Mesendoderm (in vitro differentiated cells): ENCODE results near the gene CWF19L2.

Experiments
- DNase-seq: peaks from one replicate; pipeline ENCODE4 v3.0.0; 2013
- H2AK5ac ChIP-seq: 2 replicates; pipeline ENCODE4 v1.6.1; 2013; ENCODE audit warnings: low read length, inconsistent platforms
- H2BK120ac ChIP-seq: 2 replicates; pipeline ENCODE4 v1.6.1; 2013; ENCODE audit warnings: low read depth, mild to moderate bottlenecking, low read length, moderate library complexity, mixed read lengths
- H2BK15ac ChIP-seq: replicated peaks from 2 replicates; pipeline ENCODE4 v1.6.1; 2013; ENCODE audit warnings: low read depth, mild to moderate bottlenecking, moderate library complexity
- H2BK5ac ChIP-seq: 2 replicates; pipeline ENCODE4 v1.6.1; 2013; ENCODE audit warnings: low read length, inconsistent platforms
- H3K18ac ChIP-seq: 2 replicates; pipeline ENCODE4 v1.6.1; 2013; ENCODE audit warnings: mild to moderate bottlenecking, low read length, mixed read lengths
- H3K23ac ChIP-seq: one replicate; pipeline ENCODE4 v1.6.1; 2013; ENCODE audit warnings: low read length
- H3K27ac ChIP-seq: 2 replicates; pipeline ENCODE4 v1.5.1; 2013; ENCODE audit warnings: low read depth, mild to moderate bottlenecking, inconsistent platforms, low read length, moderate library complexity
- H3K27me3 ChIP-seq: 2 replicates; pipeline ENCODE4 v1.6.1; 2013; ENCODE audit warnings: low read length, control low read depth, mild to moderate bottlenecking, inconsistent platforms; ENCODE audit not compliant: insufficient read depth, poor library complexity
- H3K36me3 ChIP-seq: 2 replicates; pipeline ENCODE4 v1.6.1; 2013; ENCODE audit warnings: low read length, inconsistent platforms; ENCODE audit not compliant: control insufficient read depth, insufficient read depth
- H3K4ac ChIP-seq: one replicate; pipeline ENCODE4 v1.6.1; 2013; ENCODE audit warnings: low read depth, mild to moderate bottlenecking, low read length, moderate library complexity
- H3K4me1 ChIP-seq: 2 replicates; pipeline ENCODE4 v1.6.1; 2013; ENCODE audit warnings: low read depth, low read length, inconsistent platforms; ENCODE audit not compliant: control insufficient read depth
- H3K4me2 ChIP-seq: 2 replicates; pipeline ENCODE4 v1.6.1; 2013; ENCODE audit warnings: low read length
- H3K4me3 ChIP-seq: 2 replicates; pipeline ENCODE4 v1.5.1; 2013; ENCODE audit warnings: mild to moderate bottlenecking, low read length
- H3K56ac ChIP-seq: one replicate; pipeline ENCODE4 v1.6.1; 2013; ENCODE audit warnings: low read length
- H3K79me1 ChIP-seq: 2 replicates; pipeline ENCODE4 v1.6.1; 2013; ENCODE audit warnings: low read length, inconsistent platforms
- H3K79me2 ChIP-seq: 2 replicates; pipeline ENCODE4 v1.6.1; 2013; ENCODE audit warnings: mild to moderate bottlenecking, low read length; ENCODE audit not compliant: control insufficient read depth, insufficient read depth
- H3K9ac ChIP-seq: 2 replicates; pipeline ENCODE4 v1.6.1; 2013; ENCODE audit warnings: low read length, inconsistent platforms
- H4K5ac ChIP-seq: one replicate; pipeline ENCODE4 v1.6.1; 2013; ENCODE audit warnings: low read length
- H4K8ac ChIP-seq: one replicate; pipeline ENCODE4 v1.6.1; 2013; ENCODE audit warnings: low read depth, mild to moderate bottlenecking, control low read depth, low read length, moderate library complexity
- WGBS: extraction: QIAGEN DNeasy Blood & Tissue Kit; methylation state at CpG from one replicate; pipeline ENCODE4 v1.1.7; 2013; ENCODE audit warnings: low lambda C conversion rate, missing lambda C conversion rate; ENCODE audit not compliant: insufficient coverage; ENCODE audit errors: extremely low coverage; 5-methylcytosine and 5-hydroxymethylcytosine counted together

Gene CWF19L2

DNA sequence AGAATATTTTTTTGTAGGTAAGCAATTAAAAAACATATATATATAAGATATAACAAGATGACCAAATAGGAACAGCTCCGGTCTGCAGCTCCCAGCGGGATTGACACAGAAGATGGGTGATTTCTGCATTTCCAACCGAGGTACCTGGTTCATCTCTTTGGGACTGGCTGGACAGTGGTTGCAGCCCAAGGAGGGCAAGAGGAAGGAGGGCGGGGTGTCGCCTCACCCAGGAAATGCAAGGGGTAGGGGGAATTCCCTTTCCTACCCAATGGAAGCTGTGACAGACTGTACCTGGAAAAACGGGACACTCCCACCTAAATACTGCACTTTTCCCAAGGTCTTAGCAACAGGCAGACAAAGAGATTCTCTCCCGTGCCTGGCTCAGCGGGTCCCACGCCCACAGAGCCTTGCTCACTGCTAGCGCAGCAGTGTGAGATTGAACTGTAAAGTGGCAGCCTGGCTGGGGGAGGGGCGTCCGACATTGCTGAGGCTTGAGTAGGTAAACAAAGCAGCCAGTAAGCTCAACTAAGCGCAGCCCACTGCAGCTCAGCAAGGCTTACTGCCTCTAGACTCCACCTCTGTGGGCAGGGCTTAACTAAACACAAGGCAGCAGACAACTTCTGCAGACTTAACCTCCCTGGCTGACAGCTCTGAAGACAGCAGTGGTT lies 163.8 kb downstream of the CWF19L2 start:
- H4K8ac ChIP-seq: no peak overlapping the region
- no peaks in the 10 kb centered on the region for H3K79me2 ChIP-seq
- H3K18ac ChIP-seq: no peak overlapping the region
- no peak overlapping the region for H3K23ac ChIP-seq
- no peak overlapping the region for H2AK5ac ChIP-seq
- DNase-seq: peak; percentile 13
- no peak overlapping the region for H4K5ac ChIP-seq
- H3K56ac ChIP-seq: no peak overlapping the region
- H3K4me1 ChIP-seq: no peaks in the 10 kb centered on the region
- no peak overlapping the region for H3K9ac ChIP-seq
- no peak overlapping the region for H3K4me2 ChIP-seq
- no peak overlapping the region for H3K4me3 ChIP-seq
- no peak overlapping the region for H2BK120ac ChIP-seq
- H3K4ac ChIP-seq: no peak overlapping the region
- no peaks in the 10 kb centered on the region for H3K36me3 ChIP-seq
- H3K27ac ChIP-seq: no peak overlapping the region
- H3K79me1 ChIP-seq: no peaks in the 10 kb centered on the region
- no peak overlapping the region for H2BK15ac ChIP-seq
- no peak overlapping the region for H2BK5ac ChIP-seq
- no peaks in the 10 kb centered on the region for H3K27me3 ChIP-seq
- WGBS: no CpG with 5 or more reads among the region's 13 CpGs

DNA sequence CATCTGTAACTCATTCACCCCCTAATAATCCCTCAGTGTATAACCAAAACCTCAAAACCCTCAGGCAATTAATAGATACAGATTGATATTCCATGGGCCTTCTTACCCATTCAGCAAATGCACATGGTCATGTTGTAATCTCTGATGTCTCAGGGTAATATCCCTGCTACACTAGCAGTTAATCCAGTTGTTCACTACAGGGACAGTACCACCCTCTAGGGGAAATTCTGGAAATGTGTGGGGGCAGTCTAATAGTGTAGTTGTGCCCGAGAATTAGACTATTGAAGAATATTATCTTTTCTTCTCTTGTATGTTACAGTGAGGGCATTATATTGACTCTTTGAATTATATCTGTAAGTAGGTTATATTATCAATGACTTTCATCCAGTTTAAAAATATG lies 175.4 kb downstream of the CWF19L2 start:
- no peak overlapping the region for H3K56ac ChIP-seq
- H3K4ac ChIP-seq: no peak overlapping the region
- no peak overlapping the region for H2BK15ac ChIP-seq
- H3K18ac ChIP-seq: no peak overlapping the region
- H3K9ac ChIP-seq: no peak overlapping the region
- H2BK5ac ChIP-seq: no peak overlapping the region
- H3K4me1 ChIP-seq: no peaks in the 10 kb centered on the region
- no peak overlapping the region for H4K8ac ChIP-seq
- no peak overlapping the region for H3K23ac ChIP-seq
- no peaks in the 10 kb centered on the region for H3K79me1 ChIP-seq
- no CpG with 5 or more reads among the region's 1 CpG for WGBS
- H2AK5ac ChIP-seq: no peak overlapping the region
- H4K5ac ChIP-seq: no peak overlapping the region
- no peak for DNase-seq
- no peaks in the 10 kb centered on the region for H3K79me2 ChIP-seq
- no peak overlapping the region for H3K27ac ChIP-seq
- no peak overlapping the region for H2BK120ac ChIP-seq
- no peaks in the 10 kb centered on the region for H3K36me3 ChIP-seq
- no peak overlapping the region for H3K4me3 ChIP-seq
- H3K27me3 ChIP-seq: no peaks in the 10 kb centered on the region
- H3K4me2 ChIP-seq: no peak overlapping the region
